ENCODE results near the gene PPP5C.

PPP5C gene

DNA sequence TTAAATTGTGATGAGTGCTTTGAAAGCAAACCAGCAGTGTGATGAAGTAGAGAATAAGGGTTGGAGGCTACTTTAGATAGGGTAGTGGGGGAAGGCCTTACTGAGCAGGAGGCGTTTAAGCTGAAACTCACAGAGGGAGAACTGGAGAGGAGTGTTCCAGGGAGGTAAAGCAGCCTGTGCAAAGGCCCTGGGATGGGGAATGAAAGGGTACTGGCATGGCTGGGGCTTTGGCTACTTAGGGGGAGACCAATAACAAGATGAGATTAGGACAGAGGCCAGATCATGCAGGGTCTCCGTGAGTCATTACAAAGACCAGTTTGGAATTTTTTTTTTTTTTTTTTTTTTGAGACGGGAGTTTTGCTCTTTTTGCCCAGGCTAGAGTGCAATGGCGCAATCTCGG lies 1.1 kb downstream of the PPP5C start:
- TF ChIP-seq, protein P1, sequence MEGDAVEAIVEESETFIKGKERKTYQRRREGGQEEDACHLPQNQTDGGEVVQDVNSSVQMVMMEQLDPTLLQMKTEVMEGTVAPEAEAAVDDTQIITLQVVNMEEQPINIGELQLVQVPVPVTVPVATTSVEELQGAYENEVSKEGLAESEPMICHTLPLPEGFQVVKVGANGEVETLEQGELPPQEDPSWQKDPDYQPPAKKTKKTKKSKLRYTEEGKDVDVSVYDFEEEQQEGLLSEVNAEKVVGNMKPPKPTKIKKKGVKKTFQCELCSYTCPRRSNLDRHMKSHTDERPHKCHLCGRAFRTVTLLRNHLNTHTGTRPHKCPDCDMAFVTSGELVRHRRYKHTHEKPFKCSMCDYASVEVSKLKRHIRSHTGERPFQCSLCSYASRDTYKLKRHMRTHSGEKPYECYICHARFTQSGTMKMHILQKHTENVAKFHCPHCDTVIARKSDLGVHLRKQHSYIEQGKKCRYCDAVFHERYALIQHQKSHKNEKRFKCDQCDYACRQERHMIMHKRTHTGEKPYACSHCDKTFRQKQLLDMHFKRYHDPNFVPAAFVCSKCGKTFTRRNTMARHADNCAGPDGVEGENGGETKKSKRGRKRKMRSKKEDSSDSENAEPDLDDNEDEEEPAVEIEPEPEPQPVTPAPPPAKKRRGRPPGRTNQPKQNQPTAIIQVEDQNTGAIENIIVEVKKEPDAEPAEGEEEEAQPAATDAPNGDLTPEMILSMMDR (IDR thresholded peaks at IDR 0.05; ENCODE audit: extremely low read depth, missing control alignments), result no peak
- no peak for DNase-seq (ENCODE audit: low spot score)

DNA sequence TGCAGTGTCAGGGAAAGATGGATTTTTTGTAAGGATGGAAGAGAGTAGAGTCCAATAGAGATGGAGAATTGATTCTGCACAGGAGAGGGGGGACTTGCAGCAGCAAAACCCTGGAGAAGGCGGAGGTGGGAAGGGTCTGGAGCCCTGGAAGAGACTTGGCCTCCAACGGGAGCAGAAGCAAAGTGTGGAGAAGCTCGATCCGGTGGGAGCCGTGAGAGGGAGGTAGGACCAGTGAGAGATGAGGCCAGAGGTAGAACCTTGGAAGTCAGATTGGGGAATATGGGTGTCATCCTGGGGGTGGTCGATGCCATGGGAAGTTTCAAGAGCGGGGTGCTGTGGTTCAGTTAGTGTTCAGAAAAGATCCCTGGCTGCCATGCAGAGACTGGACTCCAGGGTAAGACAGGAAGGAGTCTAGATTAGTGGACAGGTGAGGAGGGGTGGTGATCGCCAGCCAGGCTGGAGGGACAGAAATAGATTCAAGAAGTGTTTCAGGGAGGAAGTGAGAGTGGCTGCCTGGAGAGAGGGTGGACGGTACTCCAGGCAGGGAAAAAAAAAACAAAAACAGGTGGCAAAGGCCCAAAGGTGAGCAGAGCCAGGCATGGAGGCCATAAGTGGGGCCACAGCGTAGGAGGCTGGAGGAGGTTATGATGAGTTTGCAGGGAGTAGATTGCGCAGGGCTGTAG lies 2.6 kb downstream of the PPP5C start:
- DNase-seq (ENCODE audit: low spot score), result no peak
- TF ChIP-seq, protein P1 (IDR thresholded peaks at IDR 0.05; ENCODE audit: extremely low read depth, missing control alignments), result no peak

DNA sequence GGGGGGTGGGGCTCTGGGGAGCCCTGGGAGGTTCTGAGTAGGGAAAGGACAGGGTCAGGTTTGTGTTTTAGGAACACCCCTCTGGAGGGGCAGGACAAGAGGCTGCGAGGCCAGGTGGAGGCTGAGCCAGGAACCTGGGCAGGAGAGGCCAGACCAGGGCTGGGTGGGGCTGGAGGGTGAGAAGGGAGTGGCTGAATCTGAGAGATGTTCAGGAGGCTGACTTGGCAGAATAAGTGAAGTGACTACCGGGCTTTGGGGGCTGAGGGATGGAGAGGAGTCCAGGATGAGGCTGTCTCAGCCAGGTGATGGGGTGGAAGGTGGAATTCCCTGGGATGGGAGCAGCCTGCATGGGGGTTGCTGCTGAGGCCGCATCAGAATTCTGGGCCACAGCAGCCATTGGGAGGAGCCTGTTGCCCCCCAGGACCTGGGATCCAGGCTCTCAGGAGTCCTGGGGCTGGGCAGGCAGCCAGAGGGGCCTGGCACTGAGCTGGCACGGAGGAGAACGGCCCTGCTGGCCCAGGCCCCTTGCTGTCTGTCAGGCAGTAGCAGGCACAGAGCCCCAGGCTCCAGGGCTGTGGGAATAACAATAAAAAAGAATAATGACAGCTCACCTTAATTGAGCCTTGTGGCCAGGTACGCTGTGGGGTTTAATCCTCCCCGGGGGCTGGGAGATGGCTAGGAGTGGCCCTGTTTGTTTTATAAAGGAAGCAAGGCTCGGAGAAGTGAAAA lies 3.3 kb downstream of the PPP5C start:
- TF ChIP-seq, protein P1 (IDR thresholded peaks at IDR 0.05; ENCODE audit: extremely low read depth, missing control alignments), result no peak
- DNase-seq (ENCODE audit: low spot score), result no peak

DNA sequence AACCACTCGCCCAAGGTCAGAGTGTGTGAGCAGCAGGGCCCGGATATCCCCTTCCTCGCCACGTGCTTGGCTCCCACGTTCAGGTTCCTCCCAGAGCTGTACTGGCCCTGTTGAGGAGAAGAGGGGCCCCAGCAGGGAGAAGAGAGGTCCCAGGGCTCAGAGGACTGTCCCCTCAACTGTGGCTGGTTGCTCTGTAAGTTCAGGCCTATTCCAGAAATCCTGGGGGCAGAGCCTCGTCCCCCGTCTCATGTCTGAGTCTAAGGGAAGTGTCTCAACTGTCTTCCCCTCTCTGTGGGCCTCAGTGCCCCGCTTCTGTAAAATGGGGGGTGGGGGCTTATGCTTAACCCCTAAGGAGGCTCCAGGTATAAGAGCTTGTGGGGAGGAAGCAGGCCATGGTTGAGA lies 3.9 kb downstream of the PPP5C start:
- DNase-seq (ENCODE audit: low spot score), result peak; percentile 60
- TF ChIP-seq, protein P1 (IDR thresholded peaks at IDR 0.05; ENCODE audit: extremely low read depth, missing control alignments), result no peak

DNA sequence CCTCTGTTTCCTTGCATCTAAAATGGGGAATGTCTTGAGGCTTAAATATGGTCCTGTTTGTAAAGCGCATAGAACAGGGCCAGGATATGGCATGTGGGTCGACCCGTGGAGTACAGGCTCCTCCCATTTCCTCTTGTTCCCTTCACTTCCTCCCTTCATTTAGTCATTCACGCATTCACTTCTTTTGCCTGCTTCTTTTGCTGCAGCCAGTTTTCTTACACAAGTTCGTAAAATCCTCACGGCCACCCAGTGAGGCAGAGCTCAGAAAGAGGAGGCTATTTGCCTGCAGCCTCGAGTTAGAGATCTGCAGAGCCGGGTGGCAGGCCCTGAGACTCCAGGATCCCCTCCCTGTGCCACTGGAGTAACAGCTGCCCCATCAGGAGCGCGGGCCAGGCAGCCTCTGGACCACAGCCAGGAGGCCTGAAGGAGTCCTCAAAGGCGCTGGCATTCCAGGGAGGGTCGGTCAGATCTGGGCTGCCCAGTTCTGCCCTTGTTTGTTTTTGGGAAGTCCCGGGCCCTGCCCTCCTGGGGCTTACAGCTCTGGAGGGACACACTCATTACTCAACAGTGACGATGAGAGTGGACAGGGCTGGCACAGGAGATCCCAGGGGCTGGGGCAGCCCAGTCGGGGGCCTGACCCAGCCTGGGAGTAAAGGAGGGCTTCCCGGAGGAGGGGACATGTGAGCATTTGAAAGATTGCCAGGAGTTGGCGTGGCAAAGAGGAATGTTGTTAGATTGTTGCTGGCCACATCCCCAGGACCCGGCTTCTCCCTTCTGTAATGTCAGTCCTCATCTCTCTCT lies 4.6 kb downstream of the PPP5C start:
- no peak for DNase-seq (ENCODE audit: low spot score)

DNA sequence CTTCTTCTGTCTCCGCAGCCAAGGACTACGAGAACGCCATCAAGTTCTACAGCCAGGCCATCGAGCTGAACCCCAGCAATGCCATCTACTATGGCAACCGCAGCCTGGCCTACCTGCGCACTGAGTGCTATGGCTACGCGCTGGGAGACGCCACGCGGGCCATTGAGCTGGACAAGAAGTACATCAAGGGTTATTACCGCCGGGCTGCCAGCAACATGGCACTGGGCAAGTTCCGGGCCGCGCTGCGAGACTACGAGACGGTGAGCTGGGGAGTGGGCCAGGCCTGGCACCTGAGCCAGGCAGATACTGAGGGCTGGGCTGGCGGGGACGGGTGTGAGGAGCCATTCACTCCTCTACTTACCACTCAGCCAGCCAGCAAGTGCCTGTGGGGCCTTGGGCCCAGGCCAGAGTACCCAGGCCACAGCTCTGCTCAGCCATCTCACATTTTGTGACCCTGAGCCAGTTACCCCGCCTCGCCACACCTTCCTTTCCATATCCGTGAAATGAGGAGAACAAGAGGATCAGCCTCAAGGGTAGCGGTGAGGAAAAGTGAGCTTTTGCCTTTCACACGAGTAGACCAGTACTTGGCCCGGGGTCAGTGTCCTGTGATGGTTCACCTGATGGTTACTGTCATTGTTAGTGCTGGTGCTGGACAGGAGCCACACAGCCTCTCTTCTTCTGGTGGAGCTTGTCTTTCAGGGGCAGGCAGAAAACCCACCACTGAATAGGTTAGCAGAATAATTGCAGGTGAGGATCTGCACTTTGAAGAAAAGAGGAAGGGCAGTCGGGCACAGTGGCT lies 7.0 kb downstream of the PPP5C start:
- DNase-seq (ENCODE audit: low spot score), result no peak

More for the DNA sequence above, 4.6 kb downstream of the PPP5C start:
- TF ChIP-seq, protein P1 (IDR thresholded peaks at IDR 0.05; ENCODE audit: extremely low read depth, missing control alignments), result no peak

More for the DNA sequence above, 7.0 kb downstream of the PPP5C start:
- TF ChIP-seq, protein P1 (IDR thresholded peaks at IDR 0.05; ENCODE audit: extremely low read depth, missing control alignments), result no peak

Data from GM20000 (cell line).